GM23338 (cell line): Measurements from ENCODE around the gene MYO1D. TPM values are rescaled to one million over a fixed set of nuclear protein-coding genes. Genes with fewer than 3 reads are reported as not detected.

ENCODE experiments used
- ATAC-seq: fragments of 200-7000 bp; cut with Tn5 transposase; 3 replicates; pipeline ENCODE4 v1.9.1; 2020
- DNase-seq: peaks from one replicate; pipeline ENCODE4 v3.0.0-alpha.2; 2015; ENCODE audit warnings: low spot score
- H2AFZ ChIP-seq: fragments of 200-600 bp; sonication (generic); 2 replicates; pipeline ENCODE4 v1.8.0; 2016; ENCODE audit warnings: antibody characterized with exemption, mild to moderate bottlenecking, moderate library complexity
- H3F3A ChIP-seq: fragments of 200-600 bp; sonication (generic); replicated peaks from 2 replicates; pipeline ENCODE4 v1.8.0; 2017; ENCODE audit warnings: antibody characterized with exemption, mixed run types, low read depth
- H3K27ac ChIP-seq: fragments of 200-600 bp; sonication (generic); 2 replicates; pipeline ENCODE4 v1.6.1; 2016; ENCODE audit warnings: low read depth
- H3K27me3 ChIP-seq: fragments of 200-600 bp; sonication (generic); 2 replicates; pipeline ENCODE4 v1.8.0; 2016; ENCODE audit warnings: mild to moderate bottlenecking, mixed run types, moderate library complexity; ENCODE audit not compliant: insufficient read depth
- H3K36me3 ChIP-seq: fragments of 200-600 bp; sonication (generic); 2 replicates; pipeline ENCODE4 v1.8.0; 2016; ENCODE audit warnings: mild to moderate bottlenecking; ENCODE audit not compliant: insufficient read depth
- H3K4me1 ChIP-seq: fragments of 200-600 bp; sonication (generic); 2 replicates; pipeline ENCODE4 v1.8.0; 2016; ENCODE audit warnings: mild to moderate bottlenecking, moderate library complexity; ENCODE audit not compliant: insufficient read depth
- H3K4me2 ChIP-seq: fragments of 200-600 bp; sonication (generic); 2 replicates; pipeline ENCODE4 v1.7.1; 2017; ENCODE audit warnings: mixed run types
- H3K4me3 ChIP-seq: fragments of 200-600 bp; sonication (generic); 2 replicates; pipeline ENCODE4 v1.6.1; 2016; ENCODE audit warnings: mixed run types
- H3K79me2 ChIP-seq: fragments of 200-600 bp; sonication (generic); replicated peaks from 2 replicates; pipeline ENCODE4 v1.8.0; 2017; ENCODE audit warnings: mild to moderate bottlenecking; ENCODE audit not compliant: insufficient read depth
- H3K9me2 ChIP-seq: fragments of 200-600 bp; sonication (generic); 2 replicates; pipeline ENCODE4 v1.8.0; 2017; ENCODE audit not compliant: insufficient read depth
- H4K20me1 ChIP-seq: fragments of 200-600 bp; sonication (generic); replicated peaks from 2 replicates; pipeline ENCODE4 v1.8.0; 2017; ENCODE audit warnings: mild to moderate bottlenecking; ENCODE audit not compliant: insufficient read depth
- H3K27ac Mint-ChIP-seq: 2 replicates; pipeline ENCODE4 v1.8.0; 2020; ENCODE audit warnings: inconsistent platforms, mild to moderate bottlenecking, moderate library complexity, mixed read lengths
- H3K27me3 Mint-ChIP-seq: 3 replicates; pipeline ENCODE4 v1.8.0; 2022; ENCODE audit warnings: low read depth, mild to moderate bottlenecking, moderate library complexity, mixed read lengths, inconsistent platforms; ENCODE audit not compliant: insufficient read depth, poor library complexity
- H3K36me3 Mint-ChIP-seq: 3 replicates; pipeline ENCODE4 v1.8.0; 2021; ENCODE audit warnings: low read depth, mild to moderate bottlenecking, inconsistent platforms, moderate library complexity, mixed read lengths
- H3K4me1 Mint-ChIP-seq: 3 replicates; pipeline ENCODE4 v1.8.0; 2020; ENCODE audit warnings: mild to moderate bottlenecking, inconsistent platforms, mixed read lengths
- H3K4me3 Mint-ChIP-seq: 3 replicates; pipeline ENCODE4 v1.8.0; 2021; ENCODE audit warnings: moderate library complexity, mild to moderate bottlenecking, inconsistent platforms, mixed read lengths
- H3K9me3 Mint-ChIP-seq: 3 replicates; pipeline ENCODE4 v1.8.0; 2020; ENCODE audit warnings: moderate library complexity, mild to moderate bottlenecking, inconsistent platforms, mixed read lengths
- CREB1 ChIP-seq: fragments of 250-450 bp; sonication (Bioruptor Pico); IDR thresholded peaks from 2 replicates; pipeline ENCODE4 v1.5.0; 2020; ENCODE audit warnings: low read depth, mild to moderate bottlenecking, moderate library complexity
- CTCF ChIP-seq, 2 experiments: fragments of 200-600 bp in 1 of 2; sonication (generic) in 1 of 2; conservative IDR thresholded peaks; 2 replicates each; pipeline versions ENCODE4 v1.5.1 to v1.6.1; 2016 to 2017; ENCODE audit warnings: antibody characterized with exemption in 2 of 2, low read depth in 2 of 2, mild to moderate bottlenecking in 2 of 2, moderate library complexity in 1 of 2
- ETS1 ChIP-seq: IDR thresholded peaks from 2 replicates; pipeline ENCODE4 v1.6.1; 2016; ENCODE audit warnings: antibody characterized with exemption
- EZH2 ChIP-seq: fragments of 200-600 bp; sonication (generic); IDR thresholded peaks from one replicate; pipeline ENCODE4 v1.8.0; 2017; ENCODE audit warnings: antibody characterized with exemption, mild to moderate bottlenecking, low read depth; ENCODE audit not compliant: unreplicated experiment
- EZH2phosphoT487 ChIP-seq: fragments of 200-600 bp; sonication (generic); IDR thresholded peaks from one replicate; pipeline ENCODE4 v1.8.1; 2018; ENCODE audit warnings: antibody characterized with exemption; ENCODE audit not compliant: unreplicated experiment
- JUNB ChIP-seq: IDR thresholded peaks from one replicate; pipeline ENCODE4 v1.6.1; 2016; ENCODE audit warnings: antibody characterized with exemption; ENCODE audit not compliant: unreplicated experiment
- NANOG ChIP-seq: IDR thresholded peaks from 2 replicates; pipeline ENCODE4 v1.6.1; 2016; ENCODE audit warnings: antibody characterized with exemption, borderline replicate concordance
- POLR2AphosphoS5 ChIP-seq: IDR thresholded peaks from 2 replicates; pipeline ENCODE4 v1.6.1; 2016; ENCODE audit warnings: antibody characterized with exemption, low read depth
- REST ChIP-seq: IDR thresholded peaks from one replicate; pipeline ENCODE4 v1.6.1; 2018; ENCODE audit warnings: antibody characterized with exemption; ENCODE audit not compliant: unreplicated experiment
- ZNF114 ChIP-seq: fragments of 250-450 bp; sonication (Bioruptor Pico); IDR thresholded peaks from 2 replicates; pipeline ENCODE4 v1.5.0; 2020; ENCODE audit warnings: mild to moderate bottlenecking, moderate library complexity
- ZNF331 ChIP-seq: fragments of 250-450 bp; sonication (Bioruptor Pico); IDR thresholded peaks from 2 replicates; pipeline ENCODE4 v1.5.0; 2020; ENCODE audit warnings: low read depth, mild to moderate bottlenecking, moderate library complexity
- polyA plus RNA-seq: library from polyadenylated mRNA; unstranded; fragments of >200 nt; fragmentation: Nextera tagmentation; extraction: Ambion mirVana; gene quantifications from 2 replicates; pipeline ENCODE4 v1.2.1, GENCODE V29; 2016
- total RNA-seq: library from RNA; depleted of rRNA; stranded (reverse); fragments of >200 nt; shearing (Covaris generic); gene quantifications from 2 replicates; pipeline ENCODE4 v1.2.3, GENCODE V29; 2014

The MYO1D gene
- total and polyA plus RNA-seq, 2 experiments from 2014 or later, result 8.6 to 28.6 TPM

- TF ChIP-seq CTCF (conservative IDR thresholded peaks at IDR 0.05; ENCODE audit: low read depth in 2 of 2) (no peak), CREB1 (CRISPR knock-in tag) (no peak), POLR2AphosphoS5 (no peak), ZNF331 (no peak), EZH2phosphoT487 (no peak)
Observed at GRCh38 chr17:32584792-32585191, 292.1 kb downstream of the MYO1D start (continued).

- H3K36me3 Mint-ChIP-seq, result peaks cover 20% of the 10 kb centered on the region
- no peak overlapping the region for H3K4me3 Mint-ChIP-seq
- no peak overlapping the region for H2AFZ ChIP-seq
- H3K27me3 Mint-ChIP-seq, result peaks cover 3% of the 10 kb centered on the region
- H3K27ac ChIP-seq, result no peak overlapping the region
- H3F3A ChIP-seq, result no peaks in the 10 kb centered on the region
- no peaks in the 10 kb centered on the region for H3K9me2 ChIP-seq
- H4K20me1 ChIP-seq, result no peaks in the 10 kb centered on the region
- H3K36me3 ChIP-seq, result 0 out of 2 replicates have a peak, but pooled peaks cover 3% of the 10 kb centered on the region
- H3K79me2 ChIP-seq, result no peaks in the 10 kb centered on the region
- H3K27me3 ChIP-seq, result no peaks in the 10 kb centered on the region
- ATAC-seq, result no peak
- no peak for DNase-seq
- H3K27ac Mint-ChIP-seq, result no peak overlapping the region
- no peak overlapping the region for H3K4me2 ChIP-seq
- H3K4me3 ChIP-seq, result no peak overlapping the region
- H3K4me1 ChIP-seq, result no peaks in the 10 kb centered on the region
- H3K9me3 Mint-ChIP-seq, result peaks cover 32% of the 10 kb centered on the region
- peaks cover 3% of the 10 kb centered on the region; the same call in 2 of the 3 replicates for H3K4me1 Mint-ChIP-seq
- TF ChIP-seq CTCF (conservative IDR thresholded peaks at IDR 0.05; ENCODE audit: low read depth in 2 of 2) (no peak), REST (no peak), JUNB (no peak), ZNF331 (no peak), CREB1 (CRISPR knock-in tag) (no peak), ZNF114 (CRISPR knock-in tag) (no peak), EZH2 (no peak), EZH2phosphoT487 (no peak), NANOG (no peak), POLR2AphosphoS5 (no peak), ETS1 (no peak)
Observed at GRCh38 chr17:32583053-32583452, 293.9 kb downstream of the MYO1D start.
